Panc1 (cell line): Measurements from ENCODE around the gene C11orf52. TPM values are rescaled to one million over a fixed set of nuclear protein-coding genes. Genes with fewer than 3 reads are reported as not detected.

Experiments used
- ATAC-seq: fragments of 200-7000 bp; cut with Tn5 transposase; 2 replicates; pipeline ENCODE4 v1.9.1; 2020; ENCODE audit warnings: mild to moderate bottlenecking, moderate library complexity
- BruUV-seq: library from RNA; stranded (reverse); fragments of 400-500 nt; replicated peaks from 2 replicates; lab custom pipeline; 2021; lab: Mats Ljungman, UMichigan
- CTCF ChIA-PET: fragments of 300-600 bp; sonication (Branson Sonifier 250); formaldehyde crosslinking; loops from one replicate; lab custom pipeline; 2022; ENCODE audit warnings: antibody characterized with exemption; lab: Charles Lee
- POLR2A ChIA-PET: fragments of 300-600 bp; sonication (Branson Sonifier 250); formaldehyde crosslinking; loops from one replicate; lab custom pipeline; 2022; ENCODE audit warnings: antibody characterized with exemption; lab: Charles Lee
- DNase-seq: peaks from one replicate; pipeline ENCODE4 v3.0.0-alpha.2; 2010; ENCODE audit warnings: low read depth, low spot score
- H3K27ac ChIP-seq: 2 replicates; pipeline ENCODE4 v1.5.1; 2011; ENCODE audit warnings: mild to moderate bottlenecking, low read length, inconsistent platforms
- H3K27me3 ChIP-seq: fragments of 200-500 bp; sonication (Bioruptor generic); 2 replicates; pipeline ENCODE4 v1.6.0; 2014; ENCODE audit warnings: low read length, inconsistent platforms; ENCODE audit not compliant: control insufficient read depth, insufficient read depth
- H3K36me3 ChIP-seq: fragments of 200-500 bp; sonication (Bioruptor generic); 2 replicates; pipeline ENCODE4 v1.5.1; 2014; ENCODE audit warnings: inconsistent platforms, mild to moderate bottlenecking, low read length, moderate library complexity; ENCODE audit not compliant: control insufficient read depth, insufficient read depth
- H3K4me1 ChIP-seq: 2 replicates; pipeline ENCODE4 v1.5.1; 2011; ENCODE audit warnings: inconsistent platforms, mild to moderate bottlenecking, low read length, moderate library complexity; ENCODE audit not compliant: control insufficient read depth, insufficient read depth
- H3K4me3 ChIP-seq, 2 experiments: 2 replicates each; pipeline ENCODE4 v1.5.1; 2011 to 2012; ENCODE audit warnings: low read depth in 2 of 2, low read length in 2 of 2, mild to moderate bottlenecking in 2 of 2, inconsistent platforms in 1 of 2, moderate library complexity in 1 of 2
- H3K9me3 ChIP-seq: fragments of 200-500 bp; sonication (Bioruptor generic); 2 replicates; pipeline ENCODE4 v1.5.1; 2014; ENCODE audit warnings: low read depth, mild to moderate bottlenecking, inconsistent platforms, low read length, moderate library complexity; ENCODE audit not compliant: control insufficient read depth, insufficient read depth
- CTCF ChIP-seq: fragments of 450-650 bp; IDR thresholded peaks from 2 replicates; pipeline ENCODE4 v1.5.1; 2017; ENCODE audit warnings: mild to moderate bottlenecking
- POLR2AphosphoS5 ChIP-seq: IDR thresholded peaks from 2 replicates; pipeline ENCODE4 v1.6.1; 2012; ENCODE audit warnings: mild to moderate bottlenecking, low read depth, low read length, moderate library complexity
- REST ChIP-seq, 2 experiments: IDR thresholded peaks; 2 replicates each; pipeline ENCODE4 v1.6.1; 2011 to 2012; ENCODE audit warnings: low read depth in 2 of 2, control low read depth in 1 of 2, low read length in 1 of 2, mild to moderate bottlenecking in 1 of 2, moderate library complexity in 1 of 2; ENCODE audit not compliant: insufficient read depth in 1 of 2
- SIN3A ChIP-seq: IDR thresholded peaks from 2 replicates; pipeline ENCODE4 v1.6.1; 2012; ENCODE audit warnings: low read depth, mild to moderate bottlenecking, low read length, moderate library complexity, borderline replicate concordance; ENCODE audit not compliant: insufficient read depth
- TCF7L2 ChIP-seq: IDR thresholded peaks from 2 replicates; pipeline ENCODE4 v1.6.1; 2011; ENCODE audit warnings: mild to moderate bottlenecking, low read depth, low read length, inconsistent platforms
- in situ Hi-C: cut with HindIII; loops from 2 replicates; pipeline ENCODE4 v1.10.0; 2016; ENCODE audit warnings: low sequenced_read_pairs, low pct_unique_long_range_greater_than_20kb
- intact Hi-C: fragments of 100-400 bp; cut with micrococcal nuclease; formaldehyde crosslinking; loops from one replicate; pipeline ENCODE4 v1.10.0; 2022; ENCODE audit not compliant: unreplicated experiment
- total RNA-seq: library from RNA; stranded (reverse); gene quantifications from one replicate; pipeline ENCODE4 v1.2.1, GENCODE V29; 2021; ENCODE audit not compliant: unreplicated experiment

The C11orf52 gene
- total RNA-seq, 1 experiment from 2014 or later: not detected

GRCh38 chr11:111916768-111917167, 1.9 kb upstream of the C11orf52 start:
- no peak overlapping the region for H3K4me3 ChIP-seq
- DNase-seq (no peak), ATAC-seq (no peak)
- ChIA-PET CTCF (no interaction called here), POLR2A (no interaction called here)
- no peak overlapping the region for H3K27ac ChIP-seq
- H3K27me3 ChIP-seq: no peaks in the 10 kb centered on the region
- BruUV-seq: no TSS peak
- no peaks in the 10 kb centered on the region for H3K36me3 ChIP-seq
- H3K9me3 ChIP-seq: no peaks in the 10 kb centered on the region
- peaks cover 7% of the 10 kb centered on the region for H3K4me1 ChIP-seq
- intact Hi-C loops: no loop called here
- TF ChIP-seq REST (IDR thresholded peaks at IDR 0.05; ENCODE audit: insufficient read depth in 1 of 2, low read depth in 2 of 2, low read length in 1 of 2): no peak
- in situ Hi-C loops: no loop called here

GRCh38 chr11:111917312-111917711, 1.4 kb upstream of the C11orf52 start:
- intact Hi-C loops (no loop called here), in situ Hi-C loops (no loop called here)
- Histone ChIP-seq H3K27ac (no peak overlapping the region), H3K36me3 (no peaks in the 10 kb centered on the region), H3K4me1 (peaks cover 1% of the 10 kb centered on the region), H3K27me3 (no peaks in the 10 kb centered on the region), H3K4me3 (no peak overlapping the region), H3K9me3 (no peaks in the 10 kb centered on the region)
- TF ChIP-seq CTCF (no peak), TCF7L2 (no peak), SIN3A (no peak), REST (IDR thresholded peaks at IDR 0.05; ENCODE audit: insufficient read depth in 1 of 2, low read depth in 2 of 2, low read length in 1 of 2) (no peak), POLR2AphosphoS5 (no peak)
- BruUV-seq: no TSS peak
- DNase-seq: no peak
- ATAC-seq: no peak
- CTCF ChIA-PET: no interaction called here
- POLR2A ChIA-PET: interaction anchor here (0.6 kb wide), 1 partner anchor 10 kb away, joined by 3 read pairs; no protein-coding TSS in a partner anchor
